B cell (primary cell): ENCODE results near the gene GINS3. TPM values are rescaled to one million over a fixed set of nuclear protein-coding genes. Genes with fewer than 3 reads are reported as not detected.

ENCODE experiments used
- ATAC-seq: fragments of 200-7000 bp; cut with Tn5 transposase; one replicate; pipeline ENCODE4 v1.10.0; 2021; ENCODE audit warnings: low read depth, mild to moderate bottlenecking, moderate number of reproducible peaks, moderate library complexity
- CTCF ChIA-PET: fragments of 350-600 bp; sonication (Branson Sonifier 250); formaldehyde crosslinking; loops from one replicate; lab custom pipeline; 2021; ENCODE audit warnings: antibody characterized with exemption, inconsistent platforms; lab: Charles Lee
- POLR2A ChIA-PET: fragments of 350-600 bp; sonication (Branson Sonifier 250); formaldehyde crosslinking; loops from one replicate; lab custom pipeline; 2021; ENCODE audit warnings: antibody characterized with exemption; lab: Charles Lee
- DNase-seq: peaks from one replicate; pipeline ENCODE4 v3.0.0; 2013
- H2AFZ ChIP-seq: 2 replicates; pipeline ENCODE4 v1.6.1; 2012; ENCODE audit warnings: mild to moderate bottlenecking, low read depth, low read length; ENCODE audit not compliant: insufficient read depth, poor library complexity, severe bottlenecking
- H3K27ac ChIP-seq, 2 donors: 1 replicate in 1 of 2; 2 replicates in 1 of 2; pipeline ENCODE4 v1.5.1; 2012 to 2013; ENCODE audit warnings: low read length in 2 of 2, mild to moderate bottlenecking in 2 of 2, moderate library complexity in 1 of 2
- H3K27me3 ChIP-seq, 4 experiments: fragments of 200-600 bp in 1 of 4; sonication (generic) in 1 of 4; replicated peaks in 1 of 4; 1 replicate in 2 of 4; 2 replicates in 2 of 4; pipeline versions ENCODE4 v1.6.1 to v1.7.0; 2013 to 2016; ENCODE audit warnings: low read length in 3 of 4, mild to moderate bottlenecking in 2 of 4, mixed read lengths in 1 of 4, moderate library complexity in 1 of 4; ENCODE audit not compliant: insufficient read depth in 4 of 4, control insufficient read depth in 3 of 4; ENCODE audit errors: control extremely low read depth in 1 of 4
- H3K36me3 ChIP-seq, 2 experiments: replicated peaks in 1 of 2; 1 replicate in 1 of 2; 2 replicates in 1 of 2; pipeline versions ENCODE4 v1.6.1 to v1.7.1; 2013; ENCODE audit warnings: low read length in 1 of 2; ENCODE audit not compliant: insufficient read depth in 2 of 2, control insufficient read depth in 1 of 2; ENCODE audit errors: control extremely low read depth in 1 of 2, extremely low read depth in 1 of 2
- H3K4me1 ChIP-seq, 2 donors: fragments of 200-600 bp in 1 of 2; sonication (generic) in 1 of 2; 1 replicate in 1 of 2; 2 replicates in 1 of 2; pipeline versions ENCODE4 v1.5.1 to v1.6.1; 2013 to 2017; ENCODE audit warnings: low read length in 2 of 2; ENCODE audit not compliant: control insufficient read depth in 2 of 2, insufficient read depth in 2 of 2
- H3K4me2 ChIP-seq: replicated peaks from 2 replicates; pipeline ENCODE3; 2012; ENCODE audit warnings: mild to moderate bottlenecking, low read depth, low read length; ENCODE audit not compliant: poor library complexity, severe bottlenecking
- H3K4me3 ChIP-seq, 5 experiments: fragments of 200-600 bp in 1 of 5; sonication (generic) in 1 of 5; 1 replicate in 3 of 5; 2 replicates in 2 of 5; pipeline versions ENCODE4 v1.5.1 to v1.7.0; 2011 to 2016; ENCODE audit warnings: low read length in 4 of 5, mild to moderate bottlenecking in 4 of 5, low read depth in 2 of 5, control low read depth in 1 of 5, moderate library complexity in 1 of 5; ENCODE audit not compliant: insufficient read depth in 1 of 5; ENCODE audit errors: control extremely low read depth in 1 of 5, extremely low read depth in 1 of 5
- H3K79me2 ChIP-seq: fragments of 200-600 bp; sonication (generic); one replicate; pipeline ENCODE4 v1.6.0; 2016; ENCODE audit warnings: low read length; ENCODE audit not compliant: control insufficient read depth, insufficient read depth
- H3K9ac ChIP-seq: fragments of 200-600 bp; sonication (generic); 2 replicates; pipeline ENCODE4 v1.6.1; 2017; ENCODE audit warnings: mild to moderate bottlenecking, low read length, moderate library complexity
- H3K9me3 ChIP-seq, 3 donors: one replicate each; pipeline versions ENCODE4 v1.6.1 to v1.7.1; 2013; ENCODE audit warnings: low read length in 2 of 3; ENCODE audit not compliant: control insufficient read depth in 2 of 3, insufficient read depth in 1 of 3; ENCODE audit errors: control extremely low read depth in 1 of 3
- H4K20me1 ChIP-seq: 2 replicates; pipeline ENCODE4 v1.6.0; 2012; ENCODE audit warnings: mild to moderate bottlenecking, low read length; ENCODE audit not compliant: insufficient read depth, control insufficient read depth, poor library complexity, severe bottlenecking
- H3K27ac Mint-ChIP-seq: one replicate; pipeline ENCODE4 v1.8.0; 2021; ENCODE audit warnings: mixed read lengths
- H3K27me3 Mint-ChIP-seq: one replicate; pipeline ENCODE4 v1.8.0; 2021; ENCODE audit warnings: mixed read lengths
- H3K4me1 Mint-ChIP-seq: one replicate; pipeline ENCODE4 v1.8.0; 2021; ENCODE audit warnings: mixed read lengths
- H3K4me3 Mint-ChIP-seq: one replicate; pipeline ENCODE4 v1.8.0; 2021; ENCODE audit warnings: mixed read lengths
- H3K9me3 Mint-ChIP-seq: one replicate; pipeline ENCODE4 v1.8.0; 2022; ENCODE audit warnings: mixed read lengths; ENCODE audit not compliant: insufficient read depth
- EZH2 ChIP-seq: IDR thresholded peaks from 2 replicates; pipeline ENCODE4 v1.6.1; 2012; ENCODE audit warnings: borderline replicate concordance, low read depth, mild to moderate bottlenecking, moderate library complexity, low read length; ENCODE audit not compliant: insufficient read depth, poor library complexity, severe bottlenecking
- WGBS: methylation state at CpG from one replicate; pipeline ENCODE4 v1.1.5; 2013; ENCODE audit warnings: missing lambda C conversion rate; ENCODE audit not compliant: insufficient coverage; 5-methylcytosine and 5-hydroxymethylcytosine counted together
- intact Hi-C: fragments of 100-400 bp; cut with micrococcal nuclease; formaldehyde crosslinking; loops from one replicate; pipeline ENCODE4 v1.10.0; 2022
- polyA plus RNA-seq: library from polyadenylated mRNA; depleted of rRNA; stranded (reverse); fragments of >200 nt; gene quantifications from 2 replicates; pipeline ENCODE4 v1.2.3, GENCODE V29; 2012
- total RNA-seq, 2 donors: library from RNA; stranded (reverse); fragments of 120-200 nt in 1 of 2; gene quantifications; 1 replicate in 1 of 2; 2 replicates in 1 of 2; pipeline versions ENCODE4 v1.2.3 to v1.2.4, GENCODE V29; 2013 to 2022
- TF ChIP-seq, protein P1 (sequence below): fragments of 200-600 bp; IDR thresholded peaks from one replicate; pipeline ENCODE4 v1.8.0; 2022; ENCODE audit warnings: antibody characterized with exemption, mild to moderate bottlenecking

Gene GINS3
- total and polyA plus RNA-seq, 2 donors (not counting 1 experiment from before 2014, with no cell fraction given) = 1.1 to 2.3 TPM

DNA sequence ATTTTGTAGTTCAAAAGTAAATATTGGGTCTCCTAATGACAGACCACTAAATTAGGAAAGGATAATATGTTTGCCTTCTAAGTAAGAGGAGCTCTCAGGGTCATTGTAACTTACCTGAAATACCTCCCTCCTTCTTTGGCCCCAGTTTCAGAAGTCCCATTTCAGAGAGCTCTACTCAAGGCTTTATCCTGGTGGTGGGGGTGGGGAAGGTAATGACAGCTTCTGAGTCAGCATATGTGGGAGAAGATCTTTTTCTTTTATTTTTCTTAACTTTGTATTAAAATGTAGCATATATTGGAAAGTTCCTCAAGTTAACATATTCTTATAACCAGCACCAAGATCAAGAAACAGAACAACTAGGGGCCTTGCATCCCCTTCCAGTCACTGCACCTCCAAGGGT lies 16.9 kb upstream of the GINS3 start:
- no peak overlapping the region for H3K4me3 ChIP-seq

DNA sequence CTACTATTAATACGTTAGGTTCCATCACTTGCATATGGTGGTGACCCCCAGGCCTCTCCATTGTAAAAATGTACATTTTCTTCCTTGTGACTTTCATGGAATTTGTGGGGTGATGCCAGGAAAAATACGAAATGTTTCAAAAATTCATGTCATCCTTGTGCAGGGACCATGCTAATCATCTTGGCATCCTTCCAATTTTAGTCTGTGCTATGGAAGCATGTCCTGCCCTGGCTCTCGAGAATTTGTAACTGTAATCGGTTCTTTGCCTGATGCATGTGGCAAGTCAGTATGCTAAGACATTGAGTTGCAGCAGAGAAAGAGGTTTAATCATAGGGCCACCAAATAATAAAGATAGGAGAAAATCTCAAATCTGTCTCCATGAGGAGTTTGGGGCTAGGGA lies 14.3 kb upstream of the GINS3 start:
- Histone ChIP-seq H4K20me1 (no peaks in the 10 kb centered on the region), H3K4me2 (no peak overlapping the region), H3K36me3 (no peaks in the 10 kb centered on the region), H3K27ac (no peak overlapping the region), H3K4me3 (no peak overlapping the region), H2AFZ (no peak overlapping the region), H3K4me1 (no peaks in the 10 kb centered on the region), H3K9ac (no peak overlapping the region), H3K79me2 (no peaks in the 10 kb centered on the region), H3K27me3 (peaks cover 0 to 4% (median under 1%) of the 10 kb centered on the region in 4 experiments), H3K9me3 (no peaks in the 10 kb centered on the region)
- no peak for TF ChIP-seq EZH2
- TF ChIP-seq, protein P1, sequence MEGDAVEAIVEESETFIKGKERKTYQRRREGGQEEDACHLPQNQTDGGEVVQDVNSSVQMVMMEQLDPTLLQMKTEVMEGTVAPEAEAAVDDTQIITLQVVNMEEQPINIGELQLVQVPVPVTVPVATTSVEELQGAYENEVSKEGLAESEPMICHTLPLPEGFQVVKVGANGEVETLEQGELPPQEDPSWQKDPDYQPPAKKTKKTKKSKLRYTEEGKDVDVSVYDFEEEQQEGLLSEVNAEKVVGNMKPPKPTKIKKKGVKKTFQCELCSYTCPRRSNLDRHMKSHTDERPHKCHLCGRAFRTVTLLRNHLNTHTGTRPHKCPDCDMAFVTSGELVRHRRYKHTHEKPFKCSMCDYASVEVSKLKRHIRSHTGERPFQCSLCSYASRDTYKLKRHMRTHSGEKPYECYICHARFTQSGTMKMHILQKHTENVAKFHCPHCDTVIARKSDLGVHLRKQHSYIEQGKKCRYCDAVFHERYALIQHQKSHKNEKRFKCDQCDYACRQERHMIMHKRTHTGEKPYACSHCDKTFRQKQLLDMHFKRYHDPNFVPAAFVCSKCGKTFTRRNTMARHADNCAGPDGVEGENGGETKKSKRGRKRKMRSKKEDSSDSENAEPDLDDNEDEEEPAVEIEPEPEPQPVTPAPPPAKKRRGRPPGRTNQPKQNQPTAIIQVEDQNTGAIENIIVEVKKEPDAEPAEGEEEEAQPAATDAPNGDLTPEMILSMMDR = no peak
- WGBS = 88% methylated on average over 3 of the region's 4 CpGs
- POLR2A ChIA-PET = no interaction called here
- Mint-ChIP-seq H3K4me3 (no peak overlapping the region), H3K9me3 (no peaks in the 10 kb centered on the region), H3K27me3 (peaks cover 34% of the 10 kb centered on the region), H3K4me1 (no peaks in the 10 kb centered on the region), H3K27ac (no peak overlapping the region)
- intact Hi-C loops = no loop called here
- ATAC-seq = no peak
- DNase-seq = no peak
- CTCF ChIA-PET = no interaction called here

More for the DNA sequence above, 16.9 kb upstream of the GINS3 start:
- no peaks in the 10 kb centered on the region for H3K9me3 ChIP-seq
- ChIA-PET CTCF (interaction anchor here (1.0 to 1.6 kb wide), 2 partner anchors 13 to 39 kb away, joined by 3 to 5 read pairs; no protein-coding TSS in a partner anchor), POLR2A (no interaction called here)
- H3K27me3 Mint-ChIP-seq = peaks cover 39% of the 10 kb centered on the region
- H3K4me1 ChIP-seq = no peaks in the 10 kb centered on the region
- H3K4me1 Mint-ChIP-seq = no peaks in the 10 kb centered on the region
- H3K9me3 Mint-ChIP-seq = peaks cover 4% of the 10 kb centered on the region
- H3K27me3 ChIP-seq = peaks cover 0 to 7% (median 2%) of the 10 kb centered on the region in 4 experiments
- H3K79me2 ChIP-seq = no peaks in the 10 kb centered on the region
- intact Hi-C loops = no loop called here
- H4K20me1 ChIP-seq = no peaks in the 10 kb centered on the region
- no peak overlapping the region for H3K4me2 ChIP-seq
- DNase-seq = no peak
- H3K9ac ChIP-seq = no peak overlapping the region
- no peak overlapping the region for H3K27ac ChIP-seq
- no peak overlapping the region for H3K27ac Mint-ChIP-seq
- no peak for ATAC-seq
- H3K4me3 Mint-ChIP-seq = no peak overlapping the region
- no peak for TF ChIP-seq EZH2
- no peak overlapping the region for H2AFZ ChIP-seq
- H3K36me3 ChIP-seq = no peaks in the 10 kb centered on the region
